OCI-LY1 (cell line): ENCODE data around the gene PRODH.
"Not testable (repeated sequence)": the region's sequence is repeated elsewhere in the genome, so short reads cannot be mapped to it uniquely, and the experiment has no call there.

Experiments
- H2AFZ ChIP-seq: fragments of 200-600 bp; sonication (generic), shearing (Covaris generic); 2 replicates; pipeline ENCODE4 v1.6.0; 2014; ENCODE audit warnings: antibody characterized with exemption, mild to moderate bottlenecking, low read length
- H3F3A ChIP-seq: fragments of 200-600 bp; sonication (generic), shearing (Covaris generic); 2 replicates; pipeline ENCODE4 v1.6.0; 2014; ENCODE audit warnings: mild to moderate bottlenecking, antibody characterized with exemption, low read length, moderate library complexity; ENCODE audit not compliant: insufficient read depth
- H3K27ac ChIP-seq: fragments of 200-600 bp; sonication (generic); 2 replicates; pipeline ENCODE4 v1.5.1; 2014; ENCODE audit warnings: low read length, mixed run types, mild to moderate bottlenecking, low read depth; ENCODE audit not compliant: poor library complexity, severe bottlenecking
- H3K27me3 ChIP-seq: fragments of 200-600 bp; sonication (generic); 2 replicates; pipeline ENCODE4 v1.6.0; 2014; ENCODE audit warnings: antibody characterized with exemption, mild to moderate bottlenecking, low read length, moderate library complexity; ENCODE audit not compliant: insufficient read depth
- H3K36me3 ChIP-seq: fragments of 200-600 bp; sonication (generic); 2 replicates; pipeline ENCODE4 v1.6.1; 2014; ENCODE audit warnings: mild to moderate bottlenecking, antibody characterized with exemption, low read length, moderate library complexity, mixed read lengths; ENCODE audit not compliant: insufficient read depth
- H3K4me1 ChIP-seq: fragments of 200-600 bp; sonication (generic); 2 replicates; pipeline ENCODE4 v1.5.1; 2014; ENCODE audit warnings: mild to moderate bottlenecking, low read length, moderate library complexity; ENCODE audit not compliant: insufficient read depth, severe bottlenecking
- H3K4me2 ChIP-seq: fragments of 200-600 bp; sonication (generic), shearing (Covaris generic); 2 replicates; pipeline ENCODE4 v1.6.1; 2014; ENCODE audit warnings: low read length
- H3K4me3 ChIP-seq: fragments of 200-600 bp; sonication (generic); 2 replicates; pipeline ENCODE4 v1.5.1; 2014; ENCODE audit warnings: low read length, low read depth, mild to moderate bottlenecking, mixed read lengths; ENCODE audit not compliant: poor library complexity, severe bottlenecking
- H3K79me2 ChIP-seq: fragments of 200-600 bp; shearing (Covaris generic); 2 replicates; pipeline ENCODE4 v1.6.1; 2016; ENCODE audit warnings: mixed run types, low read length, mixed read lengths; ENCODE audit not compliant: insufficient read depth
- H3K9ac ChIP-seq: fragments of 200-600 bp; sonication (generic), shearing (Covaris generic); 2 replicates; pipeline ENCODE4 v1.6.1; 2014; ENCODE audit warnings: mild to moderate bottlenecking, low read length, mixed read lengths
- H3K9me2 ChIP-seq: fragments of 200-600 bp; sonication (generic), shearing (Covaris generic); 2 replicates; pipeline ENCODE4 v1.6.1; 2014; ENCODE audit warnings: low read depth, mild to moderate bottlenecking, low read length, mixed read lengths
- H3K9me3 ChIP-seq: fragments of 200-600 bp; shearing (Covaris generic); 2 replicates; pipeline ENCODE4 v1.6.1; 2014; ENCODE audit warnings: low read length, mixed read lengths
- H4K20me1 ChIP-seq: fragments of 200-600 bp; sonication (generic), shearing (Covaris generic); 2 replicates; pipeline ENCODE4 v1.6.0; 2016; ENCODE audit warnings: mild to moderate bottlenecking, low read length; ENCODE audit not compliant: insufficient read depth

The PRODH gene

GRCh38 chr22:18960166-18960820 is 24.2 kb upstream of the PRODH start:
- H3K4me1 ChIP-seq, H3K4me3 ChIP-seq, H3K79me2 ChIP-seq, H4K20me1 ChIP-seq, H3K9me3 ChIP-seq, H3F3A ChIP-seq, H3K9ac ChIP-seq, H2AFZ ChIP-seq, H3K9me2 ChIP-seq, H3K27ac ChIP-seq, H3K36me3 ChIP-seq, H3K4me2 ChIP-seq, H3K27me3 ChIP-seq: not testable (repeated sequence)

GRCh38 chr22:18959741-18960140 is 23.6 kb upstream of the PRODH start:
- H3K36me3 ChIP-seq, H3K9me2 ChIP-seq, H3K4me3 ChIP-seq, H3K9ac ChIP-seq, H3K4me1 ChIP-seq, H4K20me1 ChIP-seq, H3K9me3 ChIP-seq, H2AFZ ChIP-seq, H3K4me2 ChIP-seq, H3K27ac ChIP-seq, H3K79me2 ChIP-seq, H3K27me3 ChIP-seq, H3F3A ChIP-seq: not testable (repeated sequence)

- H3K36me3 ChIP-seq, H3K9me3 ChIP-seq, H3K4me3 ChIP-seq, H4K20me1 ChIP-seq, H2AFZ ChIP-seq, H3K4me1 ChIP-seq, H3F3A ChIP-seq, H3K9ac ChIP-seq, H3K4me2 ChIP-seq, H3K9me2 ChIP-seq, H3K27ac ChIP-seq, H3K27me3 ChIP-seq, H3K79me2 ChIP-seq: not testable (repeated sequence)
Observed at GRCh38 chr22:18959266-18959665, 23.2 kb upstream of the PRODH start.

DNA sequence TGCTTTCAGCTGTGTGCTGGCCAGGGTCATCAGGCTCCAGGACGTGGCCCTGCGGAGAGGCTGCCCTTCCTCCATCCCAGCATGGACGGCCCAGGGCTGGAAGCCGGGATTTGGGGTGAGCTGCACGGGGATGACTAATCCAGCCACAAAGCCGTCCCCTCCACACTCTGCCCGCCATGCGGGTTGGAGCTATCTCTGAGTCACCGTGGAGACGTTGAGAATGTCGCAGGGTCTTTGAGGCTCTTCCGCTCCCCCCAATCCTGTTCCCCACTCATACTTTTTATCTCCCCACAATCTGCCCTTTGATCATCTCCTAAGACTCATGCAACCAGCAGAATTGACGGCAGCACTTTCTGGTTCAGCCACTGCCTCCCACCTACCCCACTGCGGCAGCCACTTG is 22.6 kb upstream of the PRODH start:
- H4K20me1 ChIP-seq, H3K27me3 ChIP-seq, H3K9ac ChIP-seq, H3K27ac ChIP-seq, H3K79me2 ChIP-seq, H3K36me3 ChIP-seq, H3K4me2 ChIP-seq, H3K9me2 ChIP-seq, H3F3A ChIP-seq, H3K9me3 ChIP-seq, H3K4me1 ChIP-seq, H3K4me3 ChIP-seq, H2AFZ ChIP-seq: not testable (repeated sequence)

DNA sequence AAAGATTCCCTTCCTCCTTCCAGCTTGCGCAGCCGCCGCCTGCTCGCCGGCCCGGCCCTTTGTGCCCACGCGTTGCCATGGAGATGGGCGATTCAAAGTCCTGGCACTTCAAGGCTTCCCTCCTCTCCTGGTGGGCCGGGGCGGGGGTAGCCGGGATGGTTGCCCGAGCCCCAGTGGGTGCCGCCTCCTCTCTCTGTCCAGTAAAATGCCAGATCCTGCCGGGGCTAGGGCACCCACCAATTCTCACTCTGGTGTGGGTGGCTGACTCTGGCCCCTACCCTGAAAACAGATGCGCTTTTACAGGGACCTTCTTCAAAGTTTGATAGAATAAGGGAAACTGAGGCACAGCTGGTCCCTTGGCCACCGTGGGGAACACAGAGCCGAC is 22.2 kb upstream of the PRODH start:
- not testable (repeated sequence) for H3K4me2 ChIP-seq, H3K9me3 ChIP-seq, H3F3A ChIP-seq, H3K79me2 ChIP-seq, H3K4me1 ChIP-seq, H3K4me3 ChIP-seq, H3K36me3 ChIP-seq, H3K27ac ChIP-seq, H3K9ac ChIP-seq, H4K20me1 ChIP-seq, H3K9me2 ChIP-seq, H3K27me3 ChIP-seq, H2AFZ ChIP-seq

GRCh38 chr22:18957621-18958320 is 21.7 kb upstream of the PRODH start:
- H4K20me1 ChIP-seq, H3K79me2 ChIP-seq, H3K9ac ChIP-seq, H3K9me3 ChIP-seq, H3F3A ChIP-seq, H3K4me3 ChIP-seq, H3K27me3 ChIP-seq, H2AFZ ChIP-seq, H3K27ac ChIP-seq, H3K36me3 ChIP-seq, H3K9me2 ChIP-seq, H3K4me2 ChIP-seq, H3K4me1 ChIP-seq: not testable (repeated sequence)

DNA sequence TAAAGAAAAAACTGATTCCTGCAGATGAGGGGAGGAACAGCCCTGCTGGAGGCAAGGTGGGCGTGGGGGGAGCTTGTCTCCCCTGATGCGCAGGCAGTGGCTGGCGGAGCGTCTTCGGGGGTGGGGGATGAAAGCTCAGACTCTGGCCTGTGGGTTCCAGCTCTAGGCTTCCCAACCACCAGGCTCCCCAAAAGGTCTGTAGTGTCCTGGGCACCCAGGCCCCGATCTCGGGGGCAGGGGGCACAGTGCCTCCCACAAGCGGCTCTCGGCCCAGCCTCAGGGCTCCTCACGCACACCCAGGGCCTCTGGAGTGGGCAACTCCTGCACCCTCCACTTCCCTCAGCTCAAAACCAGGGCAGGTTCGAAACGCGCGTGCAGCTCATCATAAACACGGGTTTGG is 20.9 kb upstream of the PRODH start:
- H3K27ac ChIP-seq, H3K9ac ChIP-seq, H3K9me2 ChIP-seq, H3K9me3 ChIP-seq, H3F3A ChIP-seq, H3K27me3 ChIP-seq, H3K4me1 ChIP-seq, H3K79me2 ChIP-seq, H3K4me2 ChIP-seq, H3K36me3 ChIP-seq, H3K4me3 ChIP-seq, H4K20me1 ChIP-seq, H2AFZ ChIP-seq: not testable (repeated sequence)
